Right hindlimb (tissue), 1 donor: ENCODE measurements around the gene ZMAT3.
A peak's percentile ranks its signal among the peaks of the same experiment; 100 is the strongest.
"Not testable (repeated sequence)": the region's sequence is repeated elsewhere in the genome, so short reads cannot be mapped to it uniquely, and the experiment has no call there.

Source experiments
- DNase-seq: peaks from one replicate; pipeline ENCODE4 v3.0.0-alpha.2; 2018

The ZMAT3 gene

GRCh38 chr3:179071323-179072099 lies at the start of gene ZMAT3:
Gene ZMAT3, minus strand, starts transcription at chr3:179071809. Its CDS starts 4,057 bp downstream, at chr3:179067752.
- DNase-seq = peak; percentile 92

GRCh38 chr3:179116816-179117215 lies 45.2 kb upstream of the ZMAT3 start:
- no peak for DNase-seq

- DNase-seq = not testable (repeated sequence)
Measured at GRCh38 chr3:179115444-179115843, 43.8 kb upstream of the ZMAT3 start.

GRCh38 chr3:179113903-179114302 lies 42.3 kb upstream of the ZMAT3 start:
- no peak for DNase-seq

- DNase-seq = no peak
Measured at GRCh38 chr3:179108086-179108485, 36.5 kb upstream of the ZMAT3 start.

GRCh38 chr3:179107617-179108016 lies 36.0 kb upstream of the ZMAT3 start:
- DNase-seq = no peak

- DNase-seq = no peak
Measured at GRCh38 chr3:179105881-179106280, 34.3 kb upstream of the ZMAT3 start.

- DNase-seq = no peak
Measured at GRCh38 chr3:179100652-179101051, 29.0 kb upstream of the ZMAT3 start.

GRCh38 chr3:179098388-179099077 lies 26.9 kb upstream of the ZMAT3 start:
- no peak for DNase-seq

- no peak for DNase-seq
Measured at GRCh38 chr3:179093807-179094206, 22.2 kb upstream of the ZMAT3 start.

- no peak for DNase-seq
Measured at GRCh38 chr3:179091113-179091512, 19.5 kb upstream of the ZMAT3 start.

GRCh38 chr3:179088306-179088705 lies 16.7 kb upstream of the ZMAT3 start:
- no peak for DNase-seq

GRCh38 chr3:179083977-179084376 lies 12.4 kb upstream of the ZMAT3 start:
- DNase-seq = no peak

GRCh38 chr3:179082416-179082815 lies 10.8 kb upstream of the ZMAT3 start:
- DNase-seq = no peak

- DNase-seq = no peak
Measured at GRCh38 chr3:179081885-179082284, 10.3 kb upstream of the ZMAT3 start.

GRCh38 chr3:179079537-179079936 lies 7.9 kb upstream of the ZMAT3 start:
- no peak for DNase-seq

GRCh38 chr3:179076243-179077027 lies 4.8 kb upstream of the ZMAT3 start:
- DNase-seq = no peak

GRCh38 chr3:179074656-179075055 lies 3.0 kb upstream of the ZMAT3 start:
- no peak for DNase-seq

- no peak for DNase-seq
Measured at GRCh38 chr3:179073816-179074215, 2.2 kb upstream of the ZMAT3 start.

GRCh38 chr3:179072100-179072438 lies 460 bp upstream of the ZMAT3 start:
- no peak for DNase-seq

- no peak for DNase-seq
Measured at GRCh38 chr3:179071027-179071322, 634 bp downstream of the ZMAT3 start.

GRCh38 chr3:179069762-179070390 lies 1.7 kb downstream of the ZMAT3 start:
- no peak for DNase-seq

GRCh38 chr3:179068779-179069530 lies 2.7 kb downstream of the ZMAT3 start:
- DNase-seq = no peak
